NOMO-1 treated with dmso at 0.1 percent for 144 hours (cell line): ENCODE measurements around the gene SV2C.

Experiments used
- DNase-seq: peaks from one replicate; lab custom pipeline; 2025; ENCODE audit not compliant: unreplicated experiment; lab: John Stamatoyannopoulos, UW

The SV2C gene

DNA sequence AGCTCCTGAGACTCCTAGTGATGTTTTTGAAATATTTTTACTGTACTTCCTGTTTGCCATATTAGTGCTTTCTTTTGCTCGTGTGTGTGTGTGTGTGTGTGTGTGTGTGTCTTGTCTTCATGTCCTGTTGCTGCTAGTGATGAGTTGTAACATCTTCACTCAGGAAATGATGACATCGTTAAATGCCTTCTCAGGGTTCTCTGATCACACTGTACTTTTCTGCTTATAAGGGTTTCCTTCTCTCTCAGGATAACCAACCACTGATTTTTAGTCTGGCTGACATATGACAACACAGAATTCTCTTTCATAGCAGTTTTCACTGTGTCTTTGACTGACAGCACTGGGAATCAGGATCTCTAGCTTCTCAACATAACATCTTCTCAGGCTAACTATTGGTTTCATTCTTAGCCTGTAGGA is 16.1 kb downstream of the SV2C start:
- no peak for DNase-seq

DNA sequence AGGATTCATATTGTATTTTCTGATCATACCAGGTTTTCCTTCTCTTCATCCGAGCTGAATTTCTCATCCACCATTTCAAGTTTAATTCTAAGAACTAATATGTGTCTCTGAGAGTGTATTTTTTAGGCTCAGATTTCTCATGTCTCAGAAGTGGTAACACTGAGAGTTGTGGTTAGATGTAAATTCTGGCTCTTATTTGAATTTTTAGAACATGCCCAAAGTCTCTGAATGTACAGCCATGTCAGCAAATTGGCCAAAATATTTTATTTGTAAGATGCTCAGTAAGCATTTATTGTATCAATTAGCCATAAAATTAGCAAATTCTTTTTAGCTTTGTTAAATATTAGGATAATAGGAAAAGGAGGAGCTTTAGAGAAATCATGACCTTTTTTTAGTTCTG is 16.6 kb downstream of the SV2C start:
- no peak for DNase-seq

DNA sequence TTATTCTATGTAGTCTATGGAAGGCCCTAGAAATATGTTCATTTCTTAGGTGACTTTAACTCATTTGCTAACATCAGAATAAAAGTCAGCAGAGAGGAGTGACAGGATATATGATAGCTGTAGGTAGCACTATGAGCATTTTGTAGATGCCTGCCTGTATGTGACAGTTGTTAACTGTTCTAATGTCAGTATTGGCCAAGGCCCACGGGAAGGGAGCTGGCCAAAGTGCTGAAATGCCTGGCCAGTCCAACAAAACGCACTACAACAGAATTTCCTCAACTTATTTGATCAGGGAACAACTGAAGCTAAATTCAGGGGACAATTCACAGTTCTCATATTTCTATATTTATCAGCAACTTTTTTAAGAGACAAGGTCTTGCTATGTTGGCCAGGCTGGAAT is 20.8 kb downstream of the SV2C start:
- DNase-seq, result no peak

DNA sequence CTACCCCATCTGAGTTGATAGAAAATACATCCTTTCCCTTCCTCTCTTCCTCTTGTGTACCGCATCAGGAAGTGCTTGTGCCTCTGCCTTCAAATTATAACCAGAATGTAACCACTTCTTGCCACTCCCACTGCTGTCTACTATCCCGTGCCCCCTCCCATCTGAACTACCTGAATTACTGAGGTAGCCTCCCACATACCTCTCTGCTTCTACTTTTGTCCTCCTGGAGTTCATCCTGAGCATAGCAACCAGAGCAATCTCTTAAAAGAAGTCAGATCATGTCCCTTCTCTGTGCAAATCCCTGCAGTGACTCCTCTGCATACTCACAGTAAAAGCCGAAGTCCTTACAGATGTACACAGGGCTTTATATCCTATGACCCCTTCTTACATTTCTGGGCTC is 23.0 kb downstream of the SV2C start:
- no peak for DNase-seq

DNA sequence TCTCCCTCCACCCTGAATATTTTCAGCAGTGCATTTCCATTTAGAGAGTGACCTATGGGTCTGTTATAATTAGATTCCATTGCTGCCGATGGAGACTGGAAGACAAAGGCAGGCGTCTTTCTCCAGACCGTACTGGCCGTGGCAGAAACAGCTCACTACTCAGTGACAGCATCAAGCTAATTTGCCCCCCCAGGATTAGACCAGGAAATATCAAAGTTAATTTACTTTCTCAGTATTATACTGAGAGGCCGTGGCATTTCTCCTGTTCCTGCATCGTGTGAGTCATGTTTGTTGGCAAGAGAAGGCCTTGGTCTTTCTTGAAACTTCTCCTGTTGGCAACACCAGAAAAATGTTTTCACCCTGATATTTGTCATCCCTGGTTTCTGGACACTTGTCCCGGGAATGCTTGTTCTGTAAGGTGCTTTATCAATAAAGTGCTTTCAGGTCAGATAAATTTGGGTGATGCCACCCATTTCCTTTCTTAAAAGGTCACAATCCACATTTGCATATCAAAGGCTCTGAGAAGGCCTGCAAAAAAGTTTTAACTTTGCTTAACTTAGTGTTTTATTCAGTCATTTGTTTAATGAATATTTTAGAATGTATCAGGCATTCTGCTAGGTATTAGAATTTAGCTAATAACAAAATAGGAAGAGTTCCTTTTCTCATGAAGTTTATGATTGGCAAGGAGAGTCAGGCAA is 28.4 kb downstream of the SV2C start:
- DNase-seq, result no peak

DNA sequence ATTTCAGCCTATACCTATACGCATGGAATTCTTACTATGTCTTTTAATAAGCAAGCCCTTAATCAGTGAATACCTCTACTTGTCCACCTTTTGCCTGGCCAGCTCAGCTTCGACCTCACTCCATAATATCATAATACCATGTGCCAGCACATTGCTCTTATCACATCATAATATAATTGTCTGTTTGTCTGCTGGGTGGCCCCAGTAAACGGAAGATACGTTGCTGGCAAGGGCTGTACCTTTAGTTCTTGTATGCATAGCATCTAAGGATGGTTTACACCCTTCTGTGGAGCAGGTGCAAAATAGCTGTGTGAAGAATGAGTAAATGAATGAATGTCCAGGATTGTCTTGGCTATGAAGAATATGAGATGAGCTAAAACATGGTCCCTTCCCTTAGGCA is 29.9 kb downstream of the SV2C start:
- DNase-seq, result no peak

DNA sequence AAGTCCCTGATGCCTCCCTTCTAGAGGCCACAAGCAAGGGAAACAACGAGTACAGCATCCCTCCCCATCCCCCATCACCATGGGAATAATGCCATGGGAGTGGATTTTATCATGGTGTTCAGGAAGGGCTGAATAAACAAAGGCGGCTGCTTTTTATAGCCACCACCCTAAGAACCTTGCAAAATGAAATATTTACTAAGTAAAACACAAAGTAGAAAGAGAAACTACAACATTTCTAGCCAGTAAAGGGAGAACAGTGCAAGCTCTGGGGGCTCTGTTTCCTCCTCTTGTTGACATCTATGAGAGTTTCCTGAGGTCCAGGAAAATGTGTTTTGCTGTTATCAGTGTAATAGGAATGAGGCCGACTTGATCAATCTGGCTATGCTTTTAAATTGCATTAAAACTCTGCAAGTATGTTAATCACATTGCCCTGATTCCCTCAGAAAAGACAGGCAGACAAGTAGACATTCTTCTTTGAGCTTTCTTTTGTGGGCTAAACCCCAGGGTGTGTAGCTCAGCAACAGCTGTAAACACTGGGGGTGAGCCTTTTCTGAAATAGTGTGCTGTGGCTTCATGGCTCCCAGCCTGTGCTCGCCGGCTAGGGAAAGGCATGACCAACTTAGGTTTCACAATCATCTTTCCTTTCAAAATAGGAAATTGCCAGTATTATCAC is 31.1 kb downstream of the SV2C start:
- DNase-seq, result no peak

DNA sequence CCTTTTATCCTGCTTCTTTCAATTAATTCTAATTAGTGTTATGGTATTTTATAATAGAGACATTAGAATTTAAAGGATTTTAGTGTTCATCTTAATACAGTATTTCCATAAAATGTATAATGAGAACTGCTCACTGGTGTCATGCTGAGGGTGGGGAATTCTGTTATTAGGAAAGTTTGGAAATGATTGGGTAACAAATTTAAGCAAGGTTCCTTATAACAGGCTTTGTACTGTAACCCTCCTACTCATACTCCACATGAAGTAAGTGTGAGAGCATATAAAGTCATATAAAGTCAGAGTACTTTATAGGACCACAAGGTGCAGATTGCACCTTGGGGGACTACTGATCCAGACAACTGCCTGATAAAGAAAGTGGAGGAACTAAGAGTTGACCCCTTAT is 42.2 kb downstream of the SV2C start:
- DNase-seq, result no peak

DNA sequence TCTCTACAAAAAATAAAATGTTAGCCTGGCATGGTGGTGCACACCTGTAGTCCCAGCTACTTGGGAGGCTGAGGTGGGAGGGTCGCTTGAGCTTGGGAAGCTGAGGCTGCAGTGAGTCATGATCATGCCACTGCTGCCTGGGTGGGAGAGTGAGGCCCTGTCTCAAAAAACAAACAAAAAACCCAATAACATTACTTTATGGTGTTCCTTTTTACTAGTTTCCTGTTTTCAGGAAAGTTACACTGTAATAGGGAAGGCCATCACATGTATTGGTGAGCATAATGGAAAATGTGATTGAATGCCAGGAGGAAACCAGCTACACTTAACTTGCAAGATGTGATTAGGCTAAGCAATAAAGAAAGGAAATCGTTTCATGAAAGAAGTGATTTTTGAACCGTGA is 42.7 kb downstream of the SV2C start:
- DNase-seq, result no peak

DNA sequence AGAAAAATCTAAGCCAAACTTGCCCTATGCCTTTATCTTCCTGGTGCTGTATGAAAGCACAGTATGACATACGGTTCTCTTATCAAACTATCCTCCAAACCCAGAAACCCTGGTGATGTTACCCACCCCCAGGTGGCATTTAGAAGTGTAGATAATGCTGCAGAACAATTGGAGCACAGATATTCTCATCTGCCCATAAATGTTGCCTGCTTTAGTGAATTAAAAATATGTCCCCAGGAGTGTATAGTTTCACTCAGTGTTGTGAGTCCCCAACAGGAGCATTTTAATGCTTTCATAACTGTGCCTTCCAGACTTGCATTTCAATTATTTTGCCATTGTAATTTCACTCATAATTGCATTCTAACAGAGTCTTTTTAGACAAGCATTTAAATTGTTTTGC is 50.8 kb downstream of the SV2C start:
- no peak for DNase-seq

DNA sequence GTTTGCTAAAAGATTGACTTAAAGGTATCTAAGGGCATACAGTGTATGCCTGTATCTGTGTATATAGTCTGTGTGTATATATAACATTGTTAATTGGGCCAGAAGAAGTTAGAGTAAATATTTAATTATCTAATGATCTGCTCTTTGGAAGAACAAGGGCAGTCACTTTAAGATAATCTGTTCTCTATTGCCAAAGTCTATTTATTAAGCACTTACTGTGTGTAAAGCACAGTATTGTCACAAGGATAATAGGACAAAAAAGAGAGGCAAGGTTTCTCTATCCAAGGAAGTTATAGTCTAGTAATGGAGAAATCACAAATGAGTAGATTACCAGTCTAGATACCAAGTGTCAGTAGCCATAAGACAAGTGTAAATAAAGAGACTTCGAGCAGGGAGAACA is 51.5 kb downstream of the SV2C start:
- DNase-seq, result no peak

DNA sequence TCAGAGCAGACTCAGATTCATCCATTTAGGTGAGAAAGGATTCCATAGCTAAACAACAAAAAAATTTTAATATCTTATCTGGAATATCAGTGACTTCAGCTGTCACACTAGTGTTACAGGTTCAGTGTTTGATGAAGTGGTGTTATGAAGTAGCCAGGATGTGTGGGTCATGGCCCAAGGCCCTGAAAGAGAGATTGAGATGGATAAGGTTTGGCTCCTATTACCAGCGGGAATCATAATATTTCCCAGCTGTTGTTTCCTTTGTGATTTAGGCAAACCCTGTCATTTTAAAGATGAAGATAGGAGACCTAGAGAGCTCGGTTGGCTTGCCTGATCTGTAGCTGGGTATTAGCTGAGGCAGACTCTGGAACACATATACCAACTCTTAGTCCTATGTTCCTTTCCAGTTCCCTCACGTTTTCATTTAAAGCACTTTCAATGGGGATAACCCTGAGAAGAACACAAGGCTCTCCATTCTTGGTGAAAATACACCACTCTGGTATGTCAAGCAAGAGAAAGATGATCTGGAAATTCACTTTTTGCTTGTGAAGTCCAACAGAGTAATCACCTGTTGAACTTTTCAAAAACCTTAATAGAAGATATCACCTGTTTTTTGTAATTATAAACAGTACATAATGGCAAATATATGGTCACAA is 54.8 kb downstream of the SV2C start:
- DNase-seq, result no peak

DNA sequence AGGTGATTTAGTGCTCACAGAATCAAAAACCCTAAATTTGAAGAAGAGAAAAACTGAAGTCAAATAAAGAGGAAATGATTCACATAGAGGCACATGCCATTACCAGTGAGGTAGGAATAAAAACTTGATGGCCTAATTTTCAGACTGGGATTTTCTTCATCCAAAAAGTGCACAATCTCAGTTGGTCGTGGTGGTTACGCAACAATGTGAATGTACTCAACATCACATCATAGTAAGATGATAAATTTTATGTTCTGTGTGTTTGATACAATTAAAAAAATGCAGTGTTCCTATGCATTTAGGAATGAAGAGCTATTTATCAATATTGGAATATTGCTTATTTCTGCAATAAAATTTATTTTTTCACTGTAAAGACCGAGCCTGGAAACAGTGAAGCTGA is 60.7 kb downstream of the SV2C start:
- no peak for DNase-seq

DNA sequence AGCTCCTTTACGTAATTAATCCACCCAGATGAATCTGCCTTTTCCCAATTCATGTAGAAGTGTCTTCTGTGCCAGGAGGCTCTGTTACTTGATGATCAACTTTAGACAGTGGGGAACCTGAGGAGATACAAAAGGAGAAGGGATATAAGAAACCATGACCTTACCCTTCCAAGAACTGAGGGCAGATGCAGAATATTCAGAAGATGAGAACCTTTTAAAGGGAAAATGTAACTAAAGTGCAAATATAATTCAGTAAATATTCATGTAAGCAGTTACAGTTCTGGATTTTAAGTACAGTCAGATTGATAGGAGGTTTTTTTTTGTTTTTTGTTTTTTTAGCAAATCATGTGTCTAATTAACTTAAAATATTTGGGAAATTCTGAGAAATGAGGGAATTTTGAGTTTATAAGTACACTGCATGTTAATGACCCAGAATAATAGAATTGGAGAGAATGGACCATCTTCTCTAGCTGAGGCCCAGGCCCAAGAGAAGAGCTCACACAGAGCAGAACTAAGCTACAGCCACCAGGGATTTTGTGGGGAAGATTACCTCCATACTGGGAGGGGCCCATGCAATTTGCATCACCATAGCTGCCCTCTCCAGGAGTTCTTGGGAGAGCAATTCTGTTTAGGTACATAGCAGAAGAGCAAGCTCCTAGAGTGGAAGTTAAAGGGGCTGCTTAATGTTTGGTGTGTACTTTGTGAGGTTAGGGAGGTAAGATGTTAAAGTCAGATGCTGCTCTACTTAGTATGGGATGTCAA is 61.5 kb downstream of the SV2C start:
- no peak for DNase-seq

DNA sequence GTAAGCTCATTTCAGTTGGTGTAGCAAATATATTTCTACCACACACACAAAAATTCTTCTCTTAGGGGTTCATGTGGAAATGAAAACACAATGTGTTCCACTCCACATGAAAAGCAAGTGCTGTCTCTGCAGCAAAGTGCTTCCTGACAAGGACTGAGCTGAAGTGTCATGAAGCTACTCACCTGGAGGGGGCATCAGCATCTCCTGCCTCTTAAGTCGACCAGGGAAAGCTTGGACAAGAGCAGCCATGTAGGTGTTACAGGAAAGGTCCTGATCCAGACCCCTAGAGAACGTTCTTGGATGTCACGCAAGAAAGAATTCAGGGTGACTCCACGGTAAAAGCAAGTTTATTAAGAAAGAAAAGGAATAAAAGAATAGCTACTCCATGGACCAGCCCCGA is 62.8 kb downstream of the SV2C start:
- DNase-seq, result no peak

DNA sequence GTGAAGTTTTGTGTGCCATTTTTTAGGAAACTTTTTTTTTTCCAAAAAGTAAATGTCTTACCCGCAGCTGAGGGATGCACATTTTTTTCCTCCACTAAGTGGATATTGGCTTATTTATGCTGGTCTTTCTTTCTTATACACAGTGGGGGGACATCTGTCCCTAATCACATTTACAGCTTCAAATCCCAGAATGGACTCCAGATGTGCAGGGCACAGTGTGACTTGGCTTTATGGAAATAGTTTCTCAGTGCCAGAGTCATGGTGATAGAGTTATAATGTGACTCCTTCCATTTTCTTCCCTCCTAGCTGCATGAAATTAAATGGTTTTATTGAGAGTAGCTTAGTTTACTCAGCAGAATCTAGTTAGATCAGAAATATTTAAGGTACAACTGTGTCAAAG is 66.5 kb downstream of the SV2C start:
- no peak for DNase-seq

DNA sequence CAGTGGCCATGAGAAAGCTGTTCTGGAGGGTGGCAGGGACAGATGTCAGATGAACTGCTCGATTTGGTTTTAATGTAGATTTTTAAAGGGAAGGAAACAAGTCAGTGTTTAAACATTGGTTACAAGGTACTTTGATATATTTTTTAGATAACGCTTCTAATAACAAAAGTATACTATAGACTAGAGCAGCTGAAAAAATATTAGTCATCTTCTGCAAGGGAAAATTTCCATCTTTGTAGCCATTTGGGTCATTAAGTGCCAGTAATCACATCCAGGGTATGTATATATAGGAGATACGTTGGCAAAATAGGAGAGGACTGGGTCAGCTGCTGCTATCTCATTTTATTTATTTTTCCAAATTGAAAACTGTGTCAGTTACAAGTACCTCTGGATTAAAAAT is 69.0 kb downstream of the SV2C start:
- DNase-seq, result no peak

DNA sequence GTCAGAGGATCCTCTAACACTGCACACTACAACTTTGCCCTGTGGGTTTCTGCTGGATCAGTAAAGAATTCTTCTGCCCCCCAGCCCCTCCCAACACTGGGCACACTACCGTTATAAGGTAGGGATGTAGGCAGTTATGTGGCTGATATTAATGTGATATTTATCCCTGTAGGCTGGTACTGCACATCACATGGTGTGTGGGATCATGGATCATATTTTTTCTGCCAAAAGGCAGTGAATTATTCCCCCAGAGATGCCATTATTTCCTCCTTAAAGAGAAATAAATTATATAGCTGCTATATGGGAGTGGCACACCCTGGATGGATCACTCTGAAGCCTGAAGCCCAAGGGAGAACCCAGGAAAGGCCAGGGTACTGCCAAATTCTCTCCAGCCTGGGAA is 69.5 kb downstream of the SV2C start:
- DNase-seq, result no peak

DNA sequence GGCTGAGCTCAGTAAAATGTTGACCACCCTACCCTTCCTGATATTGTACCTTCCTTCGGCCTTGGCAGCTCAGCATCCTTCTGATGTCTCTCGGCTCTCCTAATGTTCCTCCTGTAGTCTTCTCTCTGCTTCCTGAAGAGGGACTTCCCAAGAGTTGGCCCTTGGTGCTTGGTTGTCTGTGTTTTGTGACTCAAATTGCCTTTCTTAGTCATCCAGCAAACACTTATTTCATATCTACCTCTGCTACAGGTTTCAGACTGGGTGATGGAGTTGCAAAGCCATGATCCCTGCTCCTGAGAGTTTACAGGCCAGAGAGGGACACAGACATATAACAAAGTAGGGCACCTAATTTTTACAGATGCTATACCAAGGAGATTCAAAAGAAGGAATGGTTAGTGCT is 70.1 kb downstream of the SV2C start:
- no peak for DNase-seq

DNA sequence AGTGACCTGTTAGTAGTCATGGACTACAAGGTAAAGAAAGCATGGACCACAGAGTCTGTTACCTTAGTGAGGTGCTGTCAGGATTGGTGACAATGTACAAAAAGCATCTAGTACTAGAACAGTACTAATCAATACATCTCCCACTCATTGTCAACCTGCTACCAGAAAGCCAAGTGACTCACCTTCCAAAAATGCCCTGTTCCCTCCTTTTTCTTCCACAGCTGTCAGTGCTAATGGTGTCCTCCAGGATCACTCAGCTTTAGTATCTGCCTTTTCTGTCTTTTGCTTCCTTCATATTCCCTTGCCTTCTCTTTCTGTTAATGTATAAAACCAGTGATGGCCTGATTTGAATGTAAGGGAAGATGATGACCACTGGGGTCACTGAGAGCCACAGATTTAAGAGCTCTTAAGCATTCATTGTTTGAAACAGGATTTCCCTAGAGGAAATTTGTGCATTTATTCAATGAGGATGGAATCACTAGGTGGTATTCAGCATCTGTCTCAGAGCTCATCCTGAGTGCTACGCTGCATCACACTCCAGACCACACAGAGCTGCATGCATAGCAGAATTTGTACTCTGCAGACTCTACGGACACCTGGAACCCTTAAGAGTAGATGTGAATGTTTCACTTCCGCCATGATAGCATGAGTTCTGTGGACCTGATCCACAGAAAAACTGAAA is 71.0 kb downstream of the SV2C start:
- no peak for DNase-seq

DNA sequence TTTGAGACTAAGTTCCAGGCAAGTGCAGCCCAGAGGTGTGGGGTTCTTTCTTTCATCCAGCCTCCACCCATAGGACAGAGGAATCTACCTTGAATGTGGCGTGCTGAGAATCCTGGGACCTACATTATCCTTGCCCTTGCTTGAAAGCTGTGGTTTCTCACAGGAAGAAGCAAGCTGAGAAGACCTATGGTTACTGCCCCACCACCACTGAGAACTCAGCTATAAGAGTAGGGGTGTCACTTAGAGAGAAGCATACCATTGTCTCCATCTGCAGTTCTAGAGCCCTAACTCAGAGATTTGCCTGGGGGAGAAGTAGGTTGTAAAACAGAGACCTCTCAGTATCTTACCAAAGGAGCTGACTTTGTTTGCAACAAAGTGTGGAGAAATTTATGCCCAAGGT is 72.4 kb downstream of the SV2C start:
- DNase-seq, result no peak
